Measurements from ENCODE around the gene INTS13.

The INTS13 gene

DNA sequence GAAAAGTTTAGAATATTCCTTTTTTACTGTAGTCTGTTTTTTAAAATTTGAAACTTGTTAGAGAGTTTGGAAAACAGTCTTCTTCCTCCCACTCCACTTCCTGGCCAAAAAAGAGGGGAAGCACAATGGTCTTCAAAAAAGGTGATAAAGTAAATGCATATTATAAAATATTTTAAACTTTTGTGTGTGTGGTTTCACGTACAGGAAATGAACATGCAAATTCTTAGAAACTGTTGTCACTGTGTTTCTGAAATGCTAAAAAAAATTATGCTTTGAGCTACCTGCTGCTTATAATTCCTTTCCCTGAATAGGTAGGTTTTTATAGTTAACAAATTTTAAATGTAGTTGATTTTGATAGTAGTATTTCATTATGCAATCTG lies 3.4 kb upstream of the INTS13 start:
- Mint-ChIP-seq H3K27me3 (no peaks in the 10 kb centered on the region), H3K36me3 (peaks cover 38% of the 10 kb centered on the region), H3K27ac (peak overlapping the region; percentile 99), H3K4me1 (peaks cover 47% of the 10 kb centered on the region), H3K4me3 (peak overlapping the region; percentile 89), H3K9me3 (peaks cover 4% of the 10 kb centered on the region)
- CTCF ChIA-PET = interaction anchor here (1.3 kb wide), 2 partner anchors 11 to 35 kb away, joined by 3 to 5 read pairs; no protein-coding TSS in a partner anchor
- DNase-seq = no peak

DNA sequence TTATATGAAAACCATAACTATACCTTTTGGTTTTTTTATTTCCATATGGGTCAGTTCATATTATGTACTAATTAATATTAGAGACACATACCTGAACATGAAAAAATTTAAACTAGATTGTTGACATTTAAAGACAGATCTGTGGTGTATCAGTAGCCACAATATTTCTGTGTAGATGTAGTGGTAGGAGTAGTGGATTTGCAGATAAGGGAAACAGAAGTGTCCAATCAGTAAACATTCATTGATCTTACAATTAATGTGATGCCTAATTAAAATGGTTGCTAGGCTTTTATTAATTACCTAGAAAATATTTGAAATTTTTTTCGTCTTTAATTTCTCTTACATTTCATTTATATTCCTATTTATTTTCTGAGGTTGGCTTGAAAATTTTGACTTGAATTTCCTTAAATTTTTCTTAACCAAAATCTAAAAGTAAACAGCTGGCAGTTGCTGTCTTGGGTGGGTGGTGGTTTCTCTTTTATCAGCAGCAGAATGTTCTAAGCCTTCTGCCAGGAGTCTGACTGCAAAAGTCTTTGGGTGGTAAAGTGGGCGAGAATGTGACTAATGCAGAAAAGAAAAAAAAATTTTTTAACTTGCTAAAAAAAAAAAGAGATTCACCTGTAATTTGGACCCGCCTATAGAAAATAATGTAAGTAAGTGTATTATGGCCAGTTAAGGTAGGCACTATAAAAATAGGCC lies 2.9 kb upstream of the INTS13 start:
- DNase-seq = peak; percentile 27
- H3K9me3 Mint-ChIP-seq = no peaks in the 10 kb centered on the region
- H3K27ac Mint-ChIP-seq = peak overlapping the region; percentile 99
- H3K4me1 Mint-ChIP-seq = peaks cover 47% of the 10 kb centered on the region
- H3K27me3 Mint-ChIP-seq = no peaks in the 10 kb centered on the region
- CTCF ChIA-PET = interaction anchor here (1.3 kb wide), 2 partner anchors 11 to 35 kb away, joined by 3 to 5 read pairs; no protein-coding TSS in a partner anchor
- peak overlapping the region; percentile 89 for H3K4me3 Mint-ChIP-seq
- peaks cover 34% of the 10 kb centered on the region for H3K36me3 Mint-ChIP-seq

GRCh38 chr12:26939953-26940352 lies 2.2 kb upstream of the INTS13 start:
- H3K27ac Mint-ChIP-seq = peak overlapping the region; percentile 99
- peaks cover 52% of the 10 kb centered on the region for H3K4me1 Mint-ChIP-seq
- H3K27me3 Mint-ChIP-seq = no peaks in the 10 kb centered on the region
- CTCF ChIA-PET = no interaction called here
- peak overlapping the region; percentile 89 for H3K4me3 Mint-ChIP-seq
- no peaks in the 10 kb centered on the region for H3K9me3 Mint-ChIP-seq
- no peak for DNase-seq
- peaks cover 33% of the 10 kb centered on the region for H3K36me3 Mint-ChIP-seq

GRCh38 chr12:26939192-26939832 lies 1.5 kb upstream of the INTS13 start:
- Mint-ChIP-seq H3K27ac (peak overlapping the region; percentile 99), H3K4me1 (peaks cover 55% of the 10 kb centered on the region), H3K36me3 (peaks cover 35% of the 10 kb centered on the region), H3K27me3 (no peaks in the 10 kb centered on the region), H3K4me3 (peak overlapping the region; percentile 89), H3K9me3 (no peaks in the 10 kb centered on the region)
- DNase-seq = no peak
- CTCF ChIA-PET = no interaction called here

DNA sequence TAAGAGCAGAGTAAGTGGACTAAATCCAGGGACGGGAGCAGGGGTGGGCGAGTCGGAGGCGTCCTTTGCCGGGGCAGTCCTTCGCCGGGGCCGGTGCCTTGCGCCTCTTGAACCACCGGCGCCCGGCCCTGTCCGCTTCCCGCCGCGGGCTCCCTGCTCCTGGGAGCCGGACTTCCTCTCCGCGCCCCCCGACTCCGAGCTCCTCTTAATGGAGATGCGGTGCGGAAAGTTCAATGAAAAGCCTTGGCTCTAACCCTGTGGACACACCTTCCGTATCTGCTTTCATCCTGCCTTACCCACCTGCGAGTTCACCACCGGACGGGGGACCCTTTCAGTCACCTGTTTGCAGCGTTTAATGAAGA lies 901 bp upstream of the INTS13 start:
- H3K36me3 Mint-ChIP-seq = peaks cover 34% of the 10 kb centered on the region
- peak overlapping the region; percentile 99 for H3K27ac Mint-ChIP-seq
- no peaks in the 10 kb centered on the region for H3K27me3 Mint-ChIP-seq
- H3K4me1 Mint-ChIP-seq = peaks cover 54% of the 10 kb centered on the region
- H3K9me3 Mint-ChIP-seq = no peaks in the 10 kb centered on the region
- DNase-seq = peak; percentile 39
- CTCF ChIA-PET = interaction anchor here (0.6 kb wide), 1 partner anchor 109 kb away, joined by 3 read pairs; no protein-coding TSS in a partner anchor
- peak overlapping the region; percentile 89 for H3K4me3 Mint-ChIP-seq

- Mint-ChIP-seq H3K36me3 (peaks cover 37% of the 10 kb centered on the region), H3K4me1 (peaks cover 53% of the 10 kb centered on the region), H3K27me3 (no peaks in the 10 kb centered on the region), H3K9me3 (no peaks in the 10 kb centered on the region), H3K27ac (peak overlapping the region; percentile 99), H3K4me3 (peak overlapping the region; percentile 89)
- no peak for DNase-seq
- CTCF ChIA-PET = interaction anchor here (0.8 to 1.2 kb wide), 2 partner anchors 52 to 78 kb away, joined by 3 read pairs; no protein-coding TSS in a partner anchor
Measured at GRCh38 chr12:26937443-26937862, 328 bp downstream of the INTS13 start.

- Mint-ChIP-seq H3K27me3 (no peaks in the 10 kb centered on the region), H3K36me3 (peaks cover 42% of the 10 kb centered on the region), H3K4me1 (peaks cover 53% of the 10 kb centered on the region), H3K4me3 (peak overlapping the region; percentile 89), H3K9me3 (no peaks in the 10 kb centered on the region), H3K27ac (peak overlapping the region; percentile 99)
- peak; percentile 30 for DNase-seq
- CTCF ChIA-PET = interaction anchor here (0.8 to 1.2 kb wide), 2 partner anchors 52 to 79 kb away, joined by 3 read pairs; no protein-coding TSS in a partner anchor
Measured at GRCh38 chr12:26936559-26937442, 980 bp downstream of the INTS13 start.

DNA sequence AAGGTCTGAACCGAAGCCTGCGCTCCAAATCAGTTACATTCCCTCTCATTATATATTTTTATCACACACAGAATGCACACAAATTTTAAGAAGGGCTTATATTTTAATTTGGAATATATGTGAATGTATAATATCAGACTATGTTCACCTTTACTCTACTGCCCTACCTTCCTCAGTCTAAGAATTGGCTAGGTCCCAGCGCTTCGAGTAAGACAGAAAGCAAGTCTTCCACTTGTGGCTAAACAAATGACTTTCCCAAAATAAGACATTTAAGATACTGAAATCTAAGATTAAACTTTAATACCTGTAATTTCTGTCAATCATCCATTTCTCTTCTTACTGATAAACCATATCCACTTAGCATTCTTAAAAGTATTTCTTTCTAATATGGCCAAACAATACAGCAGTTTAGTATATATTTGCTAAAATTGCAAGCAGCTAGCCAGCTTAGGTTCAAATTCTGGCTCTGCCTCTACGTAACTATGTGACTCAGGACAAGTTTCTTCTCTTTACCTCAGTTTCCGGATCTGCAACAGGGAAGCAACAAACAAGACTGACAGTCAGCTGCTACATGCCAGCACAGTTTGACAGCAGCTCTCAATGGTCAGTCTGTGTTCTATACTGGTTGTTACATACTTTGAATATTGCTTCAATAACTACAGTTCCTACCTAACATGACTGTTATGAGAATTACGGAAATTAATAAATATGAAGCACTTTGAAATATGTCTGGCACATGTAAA lies 2.0 kb downstream of the INTS13 start:
- Mint-ChIP-seq H3K4me1 (peaks cover 51% of the 10 kb centered on the region), H3K27ac (peak overlapping the region; percentile 99), H3K9me3 (no peaks in the 10 kb centered on the region), H3K36me3 (peaks cover 43% of the 10 kb centered on the region), H3K4me3 (peak overlapping the region; percentile 89), H3K27me3 (no peaks in the 10 kb centered on the region)
- DNase-seq = no peak
- CTCF ChIA-PET = interaction anchor here (0.7 kb wide), 1 partner anchor 249 kb away, joined by 3 read pairs; no protein-coding TSS in a partner anchor

DNA sequence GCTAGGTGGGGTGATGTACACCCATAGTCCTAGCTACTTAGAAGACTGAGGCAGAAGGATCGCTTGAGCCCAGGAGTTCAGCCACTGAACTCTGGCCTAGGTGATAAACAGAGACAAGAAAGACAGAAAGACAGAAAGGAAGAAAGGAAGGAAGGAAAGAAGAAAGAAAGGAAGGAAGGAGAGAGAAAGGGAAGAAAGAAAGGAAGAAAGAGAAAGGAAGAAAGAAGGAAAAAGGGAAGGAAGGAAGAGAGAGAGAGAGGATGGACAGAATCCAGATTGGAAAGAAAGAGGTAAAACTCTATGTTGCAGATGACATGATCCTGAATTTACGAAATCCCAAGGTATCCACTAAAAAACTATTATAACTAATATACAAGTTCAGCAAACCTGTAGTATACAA lies 8.2 kb downstream of the INTS13 start:
- Mint-ChIP-seq H3K27me3 (no peaks in the 10 kb centered on the region), H3K36me3 (peaks cover 58% of the 10 kb centered on the region), H3K4me1 (peaks cover 34% of the 10 kb centered on the region), H3K27ac (no peak overlapping the region), H3K9me3 (no peaks in the 10 kb centered on the region), H3K4me3 (no peak overlapping the region)
- CTCF ChIA-PET = no interaction called here
- no peak for DNase-seq

DNA sequence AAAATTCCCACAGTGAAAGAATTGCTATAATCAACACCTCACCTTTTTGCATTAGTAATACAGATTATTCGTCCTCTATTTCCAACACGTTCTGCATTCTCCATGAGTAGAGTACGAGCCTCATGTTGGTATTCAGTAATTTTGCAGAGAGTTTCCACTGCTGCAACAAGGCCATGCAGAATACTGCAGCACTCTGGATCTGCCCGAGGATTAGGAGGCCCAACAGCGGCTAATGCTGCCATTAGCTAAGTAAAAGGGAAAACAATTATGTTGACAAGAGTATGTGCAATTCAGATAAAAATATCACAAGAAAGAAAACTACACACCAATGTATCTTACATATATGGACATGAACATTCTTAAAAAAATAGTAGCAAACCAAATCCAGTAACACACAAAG lies 9.1 kb downstream of the INTS13 start:
- Mint-ChIP-seq H3K27ac (no peak overlapping the region), H3K9me3 (no peaks in the 10 kb centered on the region), H3K4me1 (peaks cover 26% of the 10 kb centered on the region), H3K36me3 (peaks cover 50% of the 10 kb centered on the region), H3K4me3 (no peak overlapping the region), H3K27me3 (no peaks in the 10 kb centered on the region)
- DNase-seq = no peak
- CTCF ChIA-PET = no interaction called here

- DNase-seq = no peak
- Mint-ChIP-seq H3K4me3 (no peak overlapping the region), H3K27ac (no peak overlapping the region), H3K27me3 (no peaks in the 10 kb centered on the region), H3K36me3 (peaks cover 38% of the 10 kb centered on the region), H3K9me3 (no peaks in the 10 kb centered on the region), H3K4me1 (no peaks in the 10 kb centered on the region)
- CTCF ChIA-PET = no interaction called here
Measured at GRCh38 chr12:26921886-26922285, 15.9 kb downstream of the INTS13 start.

GRCh38 chr12:26919216-26919555 lies 18.6 kb downstream of the INTS13 start:
- Mint-ChIP-seq H3K36me3 (peaks cover 42% of the 10 kb centered on the region), H3K4me1 (no peaks in the 10 kb centered on the region), H3K4me3 (no peak overlapping the region), H3K27ac (no peak overlapping the region), H3K9me3 (no peaks in the 10 kb centered on the region), H3K27me3 (no peaks in the 10 kb centered on the region)
- no peak for DNase-seq
- CTCF ChIA-PET = interaction anchor here (1.0 to 1.2 kb wide), 2 partner anchors 17 to 91 kb away, joined by 3 read pairs; no protein-coding TSS in a partner anchor

DNA sequence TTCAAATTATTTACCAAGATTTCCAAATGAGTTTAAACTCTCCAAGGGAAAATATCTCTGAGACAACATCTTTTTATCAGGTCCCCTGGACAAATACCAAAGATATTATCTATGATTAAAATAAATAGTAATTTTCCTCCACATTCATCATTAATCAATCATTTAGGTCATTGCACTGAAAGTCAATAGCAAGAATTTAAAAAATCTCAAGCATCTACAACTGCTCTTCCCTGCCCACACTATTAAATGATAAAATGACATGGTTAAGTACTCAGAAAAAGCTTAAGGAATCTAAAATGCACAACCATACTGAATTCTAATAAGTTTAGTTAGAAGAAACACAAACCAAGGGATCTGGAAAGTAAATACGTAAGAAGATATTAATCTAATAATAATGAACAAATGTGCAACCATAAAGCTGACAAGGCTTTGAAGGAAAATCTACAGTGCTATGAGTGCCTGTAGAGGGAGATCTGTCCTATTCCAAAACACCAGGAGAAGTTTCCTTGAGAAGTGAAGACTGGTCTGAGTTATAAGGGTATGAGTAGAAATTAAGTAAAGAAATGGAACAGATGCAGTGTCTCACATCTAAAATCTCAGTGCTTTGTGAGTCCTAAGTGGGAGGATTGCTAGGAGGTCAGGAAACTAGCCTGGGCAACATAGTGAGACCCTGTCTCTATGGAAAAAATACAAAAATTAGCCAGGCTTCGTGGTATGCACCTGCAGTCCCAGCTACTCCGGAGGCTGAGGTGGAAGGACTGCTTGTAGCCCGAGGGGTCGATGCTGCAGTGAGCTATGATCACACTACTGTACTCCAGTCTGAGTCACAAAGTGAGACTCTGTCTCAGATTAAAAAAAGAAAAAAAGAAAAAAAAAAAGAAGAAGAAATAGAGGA lies 19.2 kb downstream of the INTS13 start:
- H3K27ac Mint-ChIP-seq = no peak overlapping the region
- H3K4me1 Mint-ChIP-seq = no peaks in the 10 kb centered on the region
- H3K4me3 Mint-ChIP-seq = no peak overlapping the region
- no peak for DNase-seq
- no peaks in the 10 kb centered on the region for H3K27me3 Mint-ChIP-seq
- H3K36me3 Mint-ChIP-seq = peaks cover 42% of the 10 kb centered on the region
- H3K9me3 Mint-ChIP-seq = no peaks in the 10 kb centered on the region
- CTCF ChIA-PET = interaction anchor here (1.0 to 1.2 kb wide), 2 partner anchors 16 to 92 kb away, joined by 3 read pairs; no protein-coding TSS in a partner anchor

All from activated naive CD4-positive, alpha-beta T cell treated with anti-CD3 and anti-CD28 coated beads, Interleukin-2, amount 10 ng/mL, durations not matched to agents 7 days and 5 days (primary cell).